GM21360 (cell line): Measurements from ENCODE around the gene TOB2.
"Not testable (repeated sequence)": the region's sequence is repeated elsewhere in the genome, so short reads cannot be mapped to it uniquely, and the experiment has no call there.

Source experiments
- ATAC-seq: cut with Tn5 transposase; IDR thresholded peaks from one replicate; pipeline ENCODE4 v1.9.1; 2021; ENCODE audit warnings: mild to moderate bottlenecking, moderate library complexity; ENCODE audit not compliant: unreplicated experiment

Gene TOB2

GRCh38 chr22:41429951-41430332 is 16.7 kb downstream of the TOB2 start:
- ATAC-seq = no peak

DNA sequence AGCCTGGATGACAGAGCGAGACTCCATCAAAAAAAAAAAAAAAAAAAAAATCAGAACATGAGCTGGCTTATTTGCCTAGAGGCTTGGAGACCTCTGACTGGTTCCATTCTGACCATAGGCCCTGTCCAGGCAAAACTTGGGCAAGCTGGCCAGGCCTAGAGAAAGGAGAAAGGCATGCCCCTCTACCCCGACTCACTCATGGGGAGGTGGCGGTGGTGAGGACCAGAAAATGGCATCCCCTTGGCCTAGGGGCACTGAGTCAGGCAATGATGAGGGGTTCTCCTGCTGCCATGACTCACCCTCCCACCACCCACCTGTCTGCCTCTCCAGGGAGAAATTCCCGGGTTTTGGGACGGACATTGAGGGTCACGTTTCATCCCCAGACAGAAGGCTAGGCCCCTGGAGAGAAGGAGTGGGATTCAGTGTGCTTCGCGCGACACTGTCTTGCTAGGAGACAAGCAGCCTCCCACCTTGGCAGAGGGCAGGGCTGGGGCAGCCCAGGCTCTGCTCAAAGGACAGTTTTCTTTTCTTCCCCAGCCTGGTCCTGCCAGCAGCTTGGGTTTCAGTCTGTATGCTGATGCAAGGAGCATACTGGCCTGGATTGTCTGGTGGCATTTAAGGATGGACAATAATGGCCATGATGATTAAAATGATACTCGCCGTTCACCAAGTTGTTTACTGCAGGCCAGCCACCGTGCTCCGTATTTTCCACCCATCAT is 17.2 kb downstream of the TOB2 start:
- no peak for ATAC-seq

- ATAC-seq = no peak
Measured at GRCh38 chr22:41425660-41426365, 20.8 kb downstream of the TOB2 start.

DNA sequence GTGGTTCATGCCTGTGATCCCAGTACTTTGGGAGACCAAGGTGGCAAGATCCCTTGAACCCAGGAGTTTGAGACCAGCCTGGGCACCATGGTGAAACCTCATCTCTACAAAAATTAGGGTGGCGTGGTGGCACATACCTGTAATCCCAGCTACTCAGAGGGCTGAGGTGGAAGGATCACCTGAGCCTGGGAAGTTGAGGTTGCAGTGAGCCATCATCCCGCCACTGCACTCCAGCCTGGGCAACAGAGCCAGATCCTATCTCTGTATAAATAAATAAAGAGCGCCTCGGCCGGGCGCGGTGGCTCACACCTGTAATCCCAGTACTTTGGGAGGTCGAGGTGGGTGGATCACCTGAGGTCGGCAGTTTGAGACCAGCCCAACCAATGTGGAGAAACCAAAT is 27.9 kb downstream of the TOB2 start:
- no peak for ATAC-seq

GRCh38 chr22:41417622-41418390 is 28.8 kb downstream of the TOB2 start:
- ATAC-seq = no peak

- ATAC-seq = no peak
Measured at GRCh38 chr22:41415554-41415953, 31.0 kb downstream of the TOB2 start.

GRCh38 chr22:41411021-41411851 is 35.4 kb downstream of the TOB2 start:
- no peak for ATAC-seq

- ATAC-seq = no peak
Measured at GRCh38 chr22:41410311-41410751, 36.3 kb downstream of the TOB2 start.

DNA sequence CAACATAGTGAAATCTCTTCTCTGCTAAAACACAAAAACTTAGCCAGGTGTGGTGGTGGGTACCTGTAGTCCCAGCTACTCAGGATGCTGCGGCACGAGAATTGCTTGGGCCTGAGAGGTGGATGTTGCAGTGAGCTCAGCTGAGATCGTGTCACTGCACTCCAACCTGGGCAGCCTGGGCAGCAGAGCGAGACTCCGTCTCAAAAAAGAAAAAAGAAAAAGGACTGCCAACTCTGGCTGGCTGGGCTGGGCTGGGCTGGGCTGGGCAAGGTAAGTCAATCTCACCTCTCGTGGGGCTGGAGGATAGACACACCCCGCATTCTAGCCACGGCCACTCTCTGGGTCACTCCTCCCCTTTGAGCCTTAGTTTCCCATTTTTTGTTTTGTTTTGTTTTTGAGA is 37.9 kb downstream of the TOB2 start:
- no peak for ATAC-seq

- no peak for ATAC-seq
Measured at GRCh38 chr22:41407433-41407832, 39.2 kb downstream of the TOB2 start.

DNA sequence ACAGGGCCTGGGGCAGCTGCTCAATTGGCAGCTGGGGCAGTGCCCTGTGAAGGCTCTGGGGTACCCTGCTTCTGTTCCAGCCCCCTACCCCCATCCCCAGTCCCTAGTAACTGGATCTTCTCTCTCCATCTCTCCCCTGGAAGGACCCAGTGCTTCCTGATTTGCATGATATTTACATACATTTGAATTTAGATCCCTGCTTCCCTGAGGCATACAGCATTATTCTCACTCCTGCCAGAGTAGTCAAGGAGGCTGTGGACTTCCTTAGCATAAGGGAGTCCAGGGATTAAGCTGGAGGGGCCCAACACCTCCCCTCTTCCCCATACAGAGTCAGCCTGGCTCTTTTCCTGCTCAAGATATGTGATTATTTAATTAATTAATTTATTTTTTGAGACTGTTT is 40.2 kb downstream of the TOB2 start:
- no peak for ATAC-seq

GRCh38 chr22:41405588-41405987 is 41.0 kb downstream of the TOB2 start:
- ATAC-seq = no peak

DNA sequence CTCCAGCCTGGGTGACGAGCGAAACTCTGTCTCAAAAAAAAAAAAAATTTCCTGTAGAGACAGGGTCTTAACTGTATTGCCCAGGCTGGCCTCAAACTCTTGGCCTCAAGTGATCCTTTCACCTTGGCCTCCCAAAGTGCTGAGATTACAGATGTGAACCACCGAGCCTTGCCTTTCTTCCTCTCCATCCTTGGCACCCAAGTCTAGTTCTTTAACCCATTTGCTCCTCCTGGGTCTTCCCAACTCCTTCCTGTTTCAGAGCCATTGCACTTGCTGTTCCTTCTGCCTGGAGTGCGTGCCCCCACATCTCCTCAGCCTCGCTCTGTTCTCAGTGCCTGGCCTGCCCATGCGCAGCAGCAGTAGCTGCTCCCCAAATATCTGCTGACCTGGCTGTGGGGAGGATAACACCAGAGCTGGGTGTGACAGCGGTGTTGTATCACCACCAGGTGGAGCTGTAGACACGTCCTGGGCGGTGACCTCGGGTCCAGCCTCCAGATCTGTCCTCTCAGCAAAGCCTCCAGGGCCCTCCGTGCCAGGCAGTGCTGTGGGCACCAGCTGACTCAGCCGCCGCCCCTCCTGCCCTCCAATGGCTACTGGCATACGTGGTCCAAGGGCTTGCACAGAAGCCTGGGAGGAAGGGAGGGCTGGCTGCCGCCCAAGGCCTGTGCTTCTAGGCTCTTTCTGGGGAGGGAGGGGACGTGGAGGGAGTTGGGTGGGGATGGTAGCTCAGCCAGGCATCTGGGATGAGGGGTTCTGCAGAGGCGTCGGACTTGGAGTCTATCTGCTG is 42.9 kb downstream of the TOB2 start:
- peak; percentile 71 for ATAC-seq

DNA sequence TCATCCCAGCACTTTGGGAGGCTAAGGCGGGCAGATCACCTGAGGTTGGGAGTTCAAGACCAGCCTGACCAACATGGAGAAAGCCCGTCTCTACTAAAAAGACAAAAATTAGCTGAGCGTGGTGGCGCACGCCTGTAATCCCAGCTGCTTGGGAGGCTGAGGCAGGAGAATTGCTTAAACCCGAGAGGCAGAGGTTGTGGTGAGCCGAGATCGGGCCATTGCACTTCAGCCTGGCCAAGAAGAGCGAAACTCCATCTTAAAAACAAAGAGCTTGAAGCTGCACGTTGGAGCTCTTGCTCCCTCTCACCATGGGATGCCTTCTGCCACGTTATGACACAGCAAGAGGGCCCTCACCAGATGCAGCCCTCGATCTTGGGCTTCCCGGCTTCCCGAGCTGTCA is 43.8 kb downstream of the TOB2 start:
- not testable (repeated sequence) for ATAC-seq

DNA sequence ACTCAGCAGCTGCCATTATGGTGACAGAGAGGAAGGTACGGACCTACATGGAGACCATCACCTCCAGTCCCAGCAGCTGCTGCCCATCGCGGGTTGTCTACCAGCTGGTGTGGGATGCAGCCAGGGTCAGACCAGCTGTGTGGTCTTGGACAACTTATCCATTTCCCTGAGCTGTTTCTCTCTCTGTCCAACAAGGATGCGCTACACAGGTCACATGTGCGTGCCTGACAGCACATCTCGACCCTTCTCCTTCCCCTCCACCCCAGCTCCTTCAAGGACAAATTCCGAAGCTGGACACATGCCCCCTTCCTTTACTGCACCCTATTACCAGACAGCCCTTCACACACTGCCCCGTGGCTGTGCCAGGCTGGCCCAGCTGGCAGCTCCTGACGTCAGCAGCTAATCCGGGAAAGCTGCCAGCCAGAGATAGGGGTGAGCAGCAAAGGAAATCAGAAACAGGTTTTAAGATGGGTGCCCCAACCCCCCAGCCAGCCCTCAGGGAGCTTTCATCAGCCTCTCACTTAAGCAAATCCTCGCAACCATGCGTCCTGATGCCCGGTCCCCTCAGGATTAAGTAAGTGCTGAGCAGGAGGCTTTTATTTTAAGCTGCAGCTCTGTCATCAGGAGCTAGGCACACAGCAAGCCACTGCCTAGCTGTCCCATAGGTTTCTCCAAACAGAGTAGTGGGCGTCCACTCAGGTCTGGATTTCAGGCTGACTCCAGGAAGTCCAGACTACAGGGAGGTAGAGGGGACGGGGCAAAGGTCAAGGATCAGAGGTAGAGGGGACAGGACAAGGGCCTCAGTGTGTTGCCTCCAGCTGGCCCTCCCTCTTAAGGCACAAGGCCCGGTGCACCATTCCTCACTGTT is 44.6 kb downstream of the TOB2 start:
- no peak for ATAC-seq

DNA sequence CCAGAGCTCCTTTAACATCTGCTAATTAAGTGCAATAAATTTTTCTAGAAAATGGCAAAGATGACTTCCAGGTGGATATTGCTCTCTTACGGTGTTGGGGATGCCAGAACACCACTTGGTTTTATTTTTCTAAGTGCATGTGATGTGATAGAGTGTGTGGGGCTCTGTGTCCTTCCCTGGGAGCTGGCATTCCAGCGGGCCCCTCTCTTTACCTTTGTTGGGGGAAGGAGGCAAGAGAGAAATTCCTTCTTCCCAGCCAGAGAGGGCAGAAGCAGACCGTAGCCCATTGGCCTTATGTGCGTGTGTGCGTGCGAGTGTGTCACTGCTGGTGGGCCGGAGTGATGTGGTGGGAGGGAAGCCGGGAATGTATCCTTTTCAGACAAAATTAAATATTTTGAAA is 47.7 kb downstream of the TOB2 start:
- ATAC-seq = no peak

GRCh38 chr22:41397143-41397811 is 49.3 kb downstream of the TOB2 start:
- ATAC-seq = no peak

GRCh38 chr22:41395531-41396240 is 50.9 kb downstream of the TOB2 start:
- no peak for ATAC-seq
